ENCODE results near the gene SIPA1.
"Not testable (repeated sequence)": the region's sequence is repeated elsewhere in the genome, so short reads cannot be mapped to it uniquely, and the experiment has no call there.

Gene SIPA1

GRCh38 chr11:65655570-65656332 is 17.9 kb downstream of the SIPA1 start:
- Histone ChIP-seq H3K27ac (ENCODE audit: low read depth, low read length) (no peak overlapping the region), H3K9me3 (ENCODE audit: control insufficient read depth, insufficient read depth, low read length) (no peaks in the 10 kb centered on the region), H3K36me3 (ENCODE audit: control insufficient read depth, insufficient read depth, low read length) (peaks cover 75% of the 10 kb centered on the region), H3K4me1 (ENCODE audit: control insufficient read depth, insufficient read depth, low read length) (peaks cover 6% of the 10 kb centered on the region), H3K27me3 (ENCODE audit: control insufficient read depth, insufficient read depth, low read length) (no peaks in the 10 kb centered on the region), H3K9ac (ENCODE audit: low read depth, low read length) (no peak overlapping the region), H3K4me3 (ENCODE audit: low read depth, low read length) (no peak overlapping the region)

DNA sequence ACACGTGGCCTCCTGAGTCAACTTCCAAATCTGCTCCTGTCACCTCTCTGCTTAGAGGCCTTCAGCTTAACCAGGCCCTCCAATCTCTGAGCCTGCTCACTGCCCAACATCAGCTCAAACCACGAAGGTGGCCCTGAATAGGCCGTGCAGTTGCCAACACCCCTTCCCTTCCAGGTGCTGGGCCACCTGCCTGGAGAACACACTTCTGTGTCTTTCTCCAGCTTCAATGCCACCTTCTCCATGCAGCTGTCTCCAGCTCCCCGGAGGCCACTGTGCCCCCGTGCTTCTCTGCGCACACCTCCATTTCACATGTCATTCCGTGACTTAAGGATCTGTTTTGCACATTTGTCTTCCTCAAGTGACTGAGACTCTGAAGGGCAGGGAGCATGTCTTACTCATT is 19.5 kb downstream of the SIPA1 start:
- Histone ChIP-seq H3K27ac (ENCODE audit: low read depth, low read length) (no peak overlapping the region), H3K4me3 (ENCODE audit: low read depth, low read length) (no peak overlapping the region), H3K36me3 (ENCODE audit: control insufficient read depth, insufficient read depth, low read length) (peaks cover 76% of the 10 kb centered on the region), H3K27me3 (ENCODE audit: control insufficient read depth, insufficient read depth, low read length) (no peaks in the 10 kb centered on the region), H3K9ac (ENCODE audit: low read depth, low read length) (no peak overlapping the region), H3K4me1 (ENCODE audit: control insufficient read depth, insufficient read depth, low read length) (peaks cover 6% of the 10 kb centered on the region), H3K9me3 (ENCODE audit: control insufficient read depth, insufficient read depth, low read length) (no peaks in the 10 kb centered on the region)

- H3K27me3 ChIP-seq (ENCODE audit: control insufficient read depth, insufficient read depth, low read length): no peaks in the 10 kb centered on the region
- peaks cover 75% of the 10 kb centered on the region for H3K36me3 ChIP-seq (ENCODE audit: control insufficient read depth, insufficient read depth, low read length)
- no peak overlapping the region for H3K4me3 ChIP-seq (ENCODE audit: low read depth, low read length)
- no peak overlapping the region for H3K9ac ChIP-seq (ENCODE audit: low read depth, low read length)
- no peaks in the 10 kb centered on the region for H3K9me3 ChIP-seq (ENCODE audit: control insufficient read depth, insufficient read depth, low read length)
- H3K4me1 ChIP-seq (ENCODE audit: control insufficient read depth, insufficient read depth, low read length): peaks cover under 1% of the 10 kb centered on the region; the same call in 1 of the 2 replicates
- H3K27ac ChIP-seq (ENCODE audit: low read depth, low read length): no peak overlapping the region
Observed at GRCh38 chr11:65658174-65659021, 20.5 kb downstream of the SIPA1 start.

GRCh38 chr11:65660038-65660437 is 22.1 kb downstream of the SIPA1 start:
- Histone ChIP-seq H3K36me3 (ENCODE audit: control insufficient read depth, insufficient read depth, low read length) (peaks cover 61% of the 10 kb centered on the region), H3K27ac (ENCODE audit: low read depth, low read length) (no peak overlapping the region), H3K9me3 (ENCODE audit: control insufficient read depth, insufficient read depth, low read length) (no peaks in the 10 kb centered on the region), H3K27me3 (ENCODE audit: control insufficient read depth, insufficient read depth, low read length) (no peaks in the 10 kb centered on the region), H3K9ac (ENCODE audit: low read depth, low read length) (no peak overlapping the region), H3K4me3 (ENCODE audit: low read depth, low read length) (no peak overlapping the region), H3K4me1 (ENCODE audit: control insufficient read depth, insufficient read depth, low read length) (0 out of 2 replicates have a peak, but pooled peaks cover 3% of the 10 kb centered on the region)

DNA sequence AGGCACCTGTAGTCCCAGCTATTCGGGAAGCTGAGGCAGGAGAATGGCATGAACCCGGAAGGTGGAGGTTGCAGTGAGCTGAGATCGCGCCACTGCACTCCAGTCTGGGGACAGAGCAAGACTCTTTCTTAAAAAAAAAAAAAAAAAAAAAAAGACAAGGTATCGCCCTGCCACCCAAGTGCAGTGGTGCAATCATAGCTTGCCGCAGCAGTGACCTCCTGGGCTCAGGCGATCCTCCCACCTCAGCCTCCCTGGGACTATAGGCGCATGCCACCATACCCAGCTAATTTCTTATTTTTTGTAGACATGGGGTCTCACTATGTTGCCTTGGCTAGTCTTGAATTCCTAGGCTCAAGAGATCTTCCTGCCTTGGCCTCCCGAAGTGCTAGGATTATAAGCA is 23.0 kb downstream of the SIPA1 start:
- H3K9ac ChIP-seq (ENCODE audit: low read depth, low read length); H3K27me3 ChIP-seq (ENCODE audit: control insufficient read depth, insufficient read depth, low read length); H3K9me3 ChIP-seq (ENCODE audit: control insufficient read depth, insufficient read depth, low read length); H3K27ac ChIP-seq (ENCODE audit: low read depth, low read length); H3K4me1 ChIP-seq (ENCODE audit: control insufficient read depth, insufficient read depth, low read length); H3K4me3 ChIP-seq (ENCODE audit: low read depth, low read length): not testable (repeated sequence)
- H3K36me3 ChIP-seq (ENCODE audit: control insufficient read depth, insufficient read depth, low read length): peaks cover 52% of the 10 kb centered on the region

GRCh38 chr11:65661599-65662246 is 23.8 kb downstream of the SIPA1 start:
- Histone ChIP-seq H3K36me3 (ENCODE audit: control insufficient read depth, insufficient read depth, low read length) (peaks cover 45% of the 10 kb centered on the region), H3K9me3 (ENCODE audit: control insufficient read depth, insufficient read depth, low read length) (no peaks in the 10 kb centered on the region), H3K27me3 (ENCODE audit: control insufficient read depth, insufficient read depth, low read length) (no peaks in the 10 kb centered on the region), H3K4me1 (ENCODE audit: control insufficient read depth, insufficient read depth, low read length) (0 out of 2 replicates have a peak, but pooled peaks cover 3% of the 10 kb centered on the region), H3K9ac (ENCODE audit: low read depth, low read length) (no peak overlapping the region), H3K27ac (ENCODE audit: low read depth, low read length) (peak overlapping the region; percentile 98), H3K4me3 (ENCODE audit: low read depth, low read length) (peak overlapping the region; percentile 90)

- Histone ChIP-seq H3K9me3 (ENCODE audit: control insufficient read depth, insufficient read depth, low read length) (no peaks in the 10 kb centered on the region), H3K9ac (ENCODE audit: low read depth, low read length) (peak overlapping the region; percentile 41; the same call in 1 of the 2 replicates), H3K27ac (ENCODE audit: low read depth, low read length) (peak overlapping the region; percentile 98), H3K36me3 (ENCODE audit: control insufficient read depth, insufficient read depth, low read length) (peaks cover 40% of the 10 kb centered on the region), H3K27me3 (ENCODE audit: control insufficient read depth, insufficient read depth, low read length) (no peaks in the 10 kb centered on the region), H3K4me3 (ENCODE audit: low read depth, low read length) (peak overlapping the region; percentile 90), H3K4me1 (ENCODE audit: control insufficient read depth, insufficient read depth, low read length) (0 out of 2 replicates have a peak, but pooled peaks cover 3% of the 10 kb centered on the region)
Observed at GRCh38 chr11:65662247-65662798, 24.4 kb downstream of the SIPA1 start.

- no peaks in the 10 kb centered on the region for H3K9me3 ChIP-seq (ENCODE audit: control insufficient read depth, insufficient read depth, low read length)
- H3K4me3 ChIP-seq (ENCODE audit: low read depth, low read length): peak within 1 kb of the TSS; percentile 90
- H3K36me3 ChIP-seq (ENCODE audit: control insufficient read depth, insufficient read depth, low read length): peaks cover 33% of the 10 kb centered on the region
- H3K9ac ChIP-seq (ENCODE audit: low read depth, low read length): peak within 1 kb of the TSS; percentile 80
- H3K27me3 ChIP-seq (ENCODE audit: control insufficient read depth, insufficient read depth, low read length): no peaks in the 10 kb centered on the region
- peak within 1 kb of the TSS; percentile 98 for H3K27ac ChIP-seq (ENCODE audit: low read depth, low read length)
- 0 out of 2 replicates have a peak, but pooled peaks cover 3% of the 10 kb centered on the region for H3K4me1 ChIP-seq (ENCODE audit: control insufficient read depth, insufficient read depth, low read length)
Observed at GRCh38 chr11:65662799-65663638, 25.1 kb downstream of the SIPA1 start, which contains the start of gene RELA. RELA (minus strand) TSS chr11:65662916; CDS start chr11:65662832, 84 bp downstream.

- Histone ChIP-seq H3K27me3 (ENCODE audit: control insufficient read depth, insufficient read depth, low read length) (no peaks in the 10 kb centered on the region), H3K27ac (ENCODE audit: low read depth, low read length) (peak overlapping the region; percentile 98), H3K4me3 (ENCODE audit: low read depth, low read length) (peak overlapping the region; percentile 90), H3K36me3 (ENCODE audit: control insufficient read depth, insufficient read depth, low read length) (peaks cover 26% of the 10 kb centered on the region), H3K9me3 (ENCODE audit: control insufficient read depth, insufficient read depth, low read length) (no peaks in the 10 kb centered on the region), H3K4me1 (ENCODE audit: control insufficient read depth, insufficient read depth, low read length) (0 out of 2 replicates have a peak, but pooled peaks cover 3% of the 10 kb centered on the region), H3K9ac (ENCODE audit: low read depth, low read length) (peak overlapping the region; percentile 80; the same call in 1 of the 2 replicates)
Observed at GRCh38 chr11:65663639-65664200, 25.8 kb downstream of the SIPA1 start.

All from HUES48 (cell line).